ENCODE results near the gene CXCL16.

The CXCL16 gene

DNA sequence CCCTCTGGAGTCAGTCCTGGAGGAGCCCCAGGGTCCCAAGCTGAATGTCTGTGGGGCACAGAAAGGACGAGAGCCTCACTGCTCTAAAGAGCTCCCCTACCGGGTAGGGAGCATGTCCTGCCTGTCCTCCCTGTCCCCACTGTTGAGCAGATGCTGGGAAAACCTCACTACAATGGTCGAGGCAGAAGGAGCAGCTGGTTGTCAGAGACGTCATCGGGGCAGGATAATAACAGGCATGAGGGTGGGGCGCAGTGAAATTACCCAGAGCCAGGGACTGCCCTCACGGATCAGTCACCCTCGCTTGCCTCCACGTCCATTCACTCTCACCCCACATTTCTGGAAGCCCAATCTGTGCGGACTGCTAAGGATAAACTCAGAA, 32.5 kb upstream of the CXCL16 start:
- Histone ChIP-seq H4K20me1 (ENCODE audit: insufficient read depth, low read length, poor library complexity, severe bottlenecking) (no peaks in the 10 kb centered on the region), H3K9me2 (replicated peaks; ENCODE audit: low read depth, low read length) (no peaks in the 10 kb centered on the region), H3K79me2 (ENCODE audit: insufficient read depth, low read length) (no peaks in the 10 kb centered on the region), H3K27me3 (ENCODE audit: insufficient read depth, low read length, poor library complexity, severe bottlenecking) (no peaks in the 10 kb centered on the region), H3K4me2 (ENCODE audit: low read depth, low read length, poor library complexity, severe bottlenecking) (no peak overlapping the region), H3K4me1 (ENCODE audit: insufficient read depth, low read length, poor library complexity, severe bottlenecking) (no peaks in the 10 kb centered on the region), H3K9ac (ENCODE audit: low read depth, low read length, poor library complexity, severe bottlenecking) (no peak overlapping the region), H3K4me3 (ENCODE audit: low read length, poor library complexity, severe bottlenecking) (no peak overlapping the region), H3K36me3 (ENCODE audit: insufficient read depth, low read length) (no peaks in the 10 kb centered on the region), H3F3A (ENCODE audit: low read depth) (no peaks in the 10 kb centered on the region), H2AFZ (ENCODE audit: low read length) (no peak overlapping the region), H3K9me3 (ENCODE audit: insufficient read depth, low read depth, low read length) (no peaks in the 10 kb centered on the region)
- TF ChIP-seq EZH2phosphoT487 (IDR thresholded peaks at IDR 0.05; ENCODE audit: borderline replicate concordance): no peak
- TF ChIP-seq, protein P1, sequence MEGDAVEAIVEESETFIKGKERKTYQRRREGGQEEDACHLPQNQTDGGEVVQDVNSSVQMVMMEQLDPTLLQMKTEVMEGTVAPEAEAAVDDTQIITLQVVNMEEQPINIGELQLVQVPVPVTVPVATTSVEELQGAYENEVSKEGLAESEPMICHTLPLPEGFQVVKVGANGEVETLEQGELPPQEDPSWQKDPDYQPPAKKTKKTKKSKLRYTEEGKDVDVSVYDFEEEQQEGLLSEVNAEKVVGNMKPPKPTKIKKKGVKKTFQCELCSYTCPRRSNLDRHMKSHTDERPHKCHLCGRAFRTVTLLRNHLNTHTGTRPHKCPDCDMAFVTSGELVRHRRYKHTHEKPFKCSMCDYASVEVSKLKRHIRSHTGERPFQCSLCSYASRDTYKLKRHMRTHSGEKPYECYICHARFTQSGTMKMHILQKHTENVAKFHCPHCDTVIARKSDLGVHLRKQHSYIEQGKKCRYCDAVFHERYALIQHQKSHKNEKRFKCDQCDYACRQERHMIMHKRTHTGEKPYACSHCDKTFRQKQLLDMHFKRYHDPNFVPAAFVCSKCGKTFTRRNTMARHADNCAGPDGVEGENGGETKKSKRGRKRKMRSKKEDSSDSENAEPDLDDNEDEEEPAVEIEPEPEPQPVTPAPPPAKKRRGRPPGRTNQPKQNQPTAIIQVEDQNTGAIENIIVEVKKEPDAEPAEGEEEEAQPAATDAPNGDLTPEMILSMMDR (conservative IDR thresholded peaks at IDR 0.05; ENCODE audit: low read length): no peak

DNA sequence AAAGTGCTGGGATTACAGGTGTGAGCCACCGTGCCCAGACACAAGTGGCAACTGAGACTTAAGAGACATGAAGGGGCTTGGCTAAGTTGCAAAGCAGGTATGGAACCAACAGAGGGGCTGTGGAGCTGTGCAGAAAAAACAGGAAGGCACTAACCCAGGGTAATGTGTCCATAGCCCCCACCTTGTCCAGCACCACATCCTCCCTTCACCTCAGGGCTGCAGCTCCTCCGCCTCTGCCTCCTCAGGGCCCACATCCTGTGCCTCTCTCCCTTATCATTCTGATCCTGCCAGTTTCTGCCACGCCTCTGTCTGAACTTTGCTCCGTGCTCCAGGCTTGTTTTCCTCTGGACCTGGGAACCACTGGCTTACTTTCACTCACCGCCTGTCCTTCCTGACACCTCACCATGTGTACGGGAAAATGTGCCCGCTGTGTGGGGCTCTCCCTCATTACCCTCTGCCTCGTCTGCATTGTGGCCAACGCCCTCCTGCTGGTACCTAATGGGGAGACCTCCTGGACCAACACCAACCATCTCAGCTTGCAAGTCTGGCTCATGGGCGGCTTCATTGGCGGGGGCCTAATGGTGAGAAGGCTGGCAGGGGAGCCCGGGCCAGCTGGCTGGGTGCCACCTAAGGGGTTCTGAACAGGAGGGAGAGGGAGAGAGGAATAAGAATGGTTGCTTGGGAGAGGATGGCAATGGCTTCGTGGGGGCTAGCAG, 31.9 kb upstream of the CXCL16 start, which contains the start of gene TM4SF5:
Gene TM4SF5, plus strand, starts transcription at position 368 of the 716 bp plus-strand sequence. Its CDS starts 37 bp downstream, at position 405.
- Histone ChIP-seq H3K9me3 (ENCODE audit: insufficient read depth, low read depth, low read length) (no peaks in the 10 kb centered on the region), H3F3A (ENCODE audit: low read depth) (no peaks in the 10 kb centered on the region), H3K4me1 (ENCODE audit: insufficient read depth, low read length, poor library complexity, severe bottlenecking) (no peaks in the 10 kb centered on the region), H3K36me3 (ENCODE audit: insufficient read depth, low read length) (no peaks in the 10 kb centered on the region), H4K20me1 (ENCODE audit: insufficient read depth, low read length, poor library complexity, severe bottlenecking) (no peaks in the 10 kb centered on the region), H3K4me2 (ENCODE audit: low read depth, low read length, poor library complexity, severe bottlenecking) (no peak within 1 kb of the TSS), H2AFZ (ENCODE audit: low read length) (peak within 1 kb of the TSS; percentile 36; the same call in 1 of the 2 replicates), H3K79me2 (ENCODE audit: insufficient read depth, low read length) (no peaks in the 10 kb centered on the region), H3K9ac (ENCODE audit: low read depth, low read length, poor library complexity, severe bottlenecking) (no peak within 1 kb of the TSS), H3K9me2 (replicated peaks; ENCODE audit: low read depth, low read length) (no peaks in the 10 kb centered on the region), H3K4me3 (ENCODE audit: low read length, poor library complexity, severe bottlenecking) (no peak within 1 kb of the TSS), H3K27me3 (ENCODE audit: insufficient read depth, low read length, poor library complexity, severe bottlenecking) (no peaks in the 10 kb centered on the region)
- TF ChIP-seq EZH2phosphoT487 (IDR thresholded peaks at IDR 0.05; ENCODE audit: borderline replicate concordance): no peak
- TF ChIP-seq, protein P1 (conservative IDR thresholded peaks at IDR 0.05; ENCODE audit: low read length): no peak

DNA sequence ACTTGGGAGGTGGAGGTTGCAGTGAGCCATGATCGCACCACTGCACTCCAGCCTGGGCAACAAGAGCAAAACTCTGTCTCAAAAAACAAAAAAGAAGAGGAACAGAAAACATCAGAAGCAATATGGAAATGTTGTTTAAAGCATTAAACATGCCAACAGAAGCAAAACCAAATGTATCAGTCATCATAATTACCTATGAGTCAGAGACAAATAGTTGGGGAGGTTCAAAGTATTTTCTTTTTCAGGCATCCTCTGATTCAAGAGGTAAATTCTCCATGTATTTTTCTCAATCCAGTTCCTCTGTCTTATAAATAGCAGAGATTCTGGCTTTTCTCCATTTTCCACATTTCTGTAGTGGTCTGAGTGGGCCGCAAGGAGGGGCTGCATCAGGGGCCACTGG, 29.9 kb upstream of the CXCL16 start:
- Histone ChIP-seq H3K36me3 (ENCODE audit: insufficient read depth, low read length) (no peaks in the 10 kb centered on the region), H3K79me2 (ENCODE audit: insufficient read depth, low read length) (no peaks in the 10 kb centered on the region), H3K4me1 (ENCODE audit: insufficient read depth, low read length, poor library complexity, severe bottlenecking) (no peaks in the 10 kb centered on the region), H3K27me3 (ENCODE audit: insufficient read depth, low read length, poor library complexity, severe bottlenecking) (no peaks in the 10 kb centered on the region), H3K9me2 (replicated peaks; ENCODE audit: low read depth, low read length) (no peaks in the 10 kb centered on the region), H3K9ac (ENCODE audit: low read depth, low read length, poor library complexity, severe bottlenecking) (no peak overlapping the region), H3K9me3 (ENCODE audit: insufficient read depth, low read depth, low read length) (no peaks in the 10 kb centered on the region), H3K4me2 (ENCODE audit: low read depth, low read length, poor library complexity, severe bottlenecking) (no peak overlapping the region), H3K4me3 (ENCODE audit: low read length, poor library complexity, severe bottlenecking) (no peak overlapping the region), H2AFZ (ENCODE audit: low read length) (no peak overlapping the region), H3F3A (ENCODE audit: low read depth) (no peaks in the 10 kb centered on the region), H4K20me1 (ENCODE audit: insufficient read depth, low read length, poor library complexity, severe bottlenecking) (no peaks in the 10 kb centered on the region)
- TF ChIP-seq EZH2phosphoT487 (IDR thresholded peaks at IDR 0.05; ENCODE audit: borderline replicate concordance): no peak
- TF ChIP-seq, protein P1 (conservative IDR thresholded peaks at IDR 0.05; ENCODE audit: low read length): no peak

Measured in Loucy (cell line).